Heart right ventricle (tissue), 16 donors: ENCODE data around the gene HOXD11. TPM values are rescaled to one million over a fixed set of nuclear protein-coding genes. Genes with fewer than 3 reads are reported as not detected.

Experiments used
- ATAC-seq, 8 donors: fragments of 200-7000 bp; cut with Tn5 transposase; one replicate each; pipeline ENCODE4 v1.9.1; 2020; ENCODE audit warnings: mild to moderate bottlenecking in 8 of 8, moderate library complexity in 8 of 8, moderate number of reproducible peaks in 1 of 8
- DNase-seq, 2 donors: peaks; one replicate each; pipeline ENCODE4 v3.0.0-alpha.2; 2020
- H3K27ac ChIP-seq, 10 donors: fragments of 200-600 bp; sonication (generic) in 2 of 10; one replicate each; pipeline versions ENCODE4 v1.5.0 to v1.8.0; 2020 to 2022; ENCODE audit warnings: mild to moderate bottlenecking in 3 of 10
- H3K27me3 ChIP-seq, 7 donors: fragments of 200-600 bp; one replicate each; pipeline ENCODE4 v1.8.0; 2021 to 2022; ENCODE audit warnings: mild to moderate bottlenecking in 2 of 7
- H3K36me3 ChIP-seq, 9 donors: fragments of 200-600 bp; sonication (generic) in 1 of 9; one replicate each; pipeline versions ENCODE4 v1.5.0 to v1.8.0; 2020 to 2022; ENCODE audit warnings: mild to moderate bottlenecking in 2 of 9
- H3K4me1 ChIP-seq, 9 donors: fragments of 200-600 bp; sonication (generic) in 1 of 9; one replicate each; pipeline versions ENCODE4 v1.5.0 to v1.8.0; 2020 to 2022; ENCODE audit warnings: mild to moderate bottlenecking in 4 of 9
- H3K4me3 ChIP-seq, 10 donors: fragments of 200-600 bp; sonication (generic) in 2 of 10; one replicate each; pipeline versions ENCODE4 v1.5.0 to v1.8.0; 2020 to 2022; ENCODE audit warnings: mild to moderate bottlenecking in 7 of 10, moderate library complexity in 2 of 10
- H3K9me3 ChIP-seq, 11 donors: fragments of 200-600 bp in 10 of 11; sonication (generic) in 2 of 11; one replicate each; pipeline versions ENCODE4 v1.5.0 to v1.8.0; 2013 to 2022; ENCODE audit warnings: mild to moderate bottlenecking in 2 of 11, control low read depth in 1 of 11, moderate library complexity in 1 of 11
- WGBS, 2 donors: extraction: QIAGEN DNeasy Blood & Tissue Kit; methylation state at CpG; one replicate each; pipeline ENCODE4 v1.1.7; 2013; ENCODE audit warnings: inconsistent platforms in 1 of 2; 5-methylcytosine and 5-hydroxymethylcytosine counted together
- intact Hi-C, 10 donors: fragments of 100-400 bp; cut with DNase I; formaldehyde crosslinking; loops; one replicate each; pipeline versions ENCODE4 v1.11.1 to v1.14.2; 2022
- polyA plus RNA-seq, 2 donors: library from polyadenylated mRNA; stranded (reverse); fragments of 200-250 nt; gene quantifications; one replicate each; pipeline ENCODE4 v1.2.3, GENCODE V29; 2013
- total RNA-seq, 10 donors: library from RNA; stranded (reverse); fragmentation: NEBNext Ultra II Directional in 3 of 10; extraction: Animal tissue kit (Norgen Biotek cat#: 25700) in 3 of 10; gene quantifications; one replicate each; pipeline versions ENCODE4 v1.2.1 to v1.2.4, GENCODE V29; 2021 to 2023
- TF ChIP-seq, protein P1 (sequence below), 9 donors: fragments of 200-600 bp; sonication (generic) in 2 of 9; IDR thresholded peaks; one replicate each; pipeline versions ENCODE4 v1.5.0 to v1.8.0; 2021 to 2022; ENCODE audit warnings: antibody characterized with exemption in 9 of 9, mild to moderate bottlenecking in 5 of 9, moderate library complexity in 1 of 9
- donor health status: Arrhythmogenic right ventricular cardiomyopathy.
- donor health status: ischemic (EF 13 %, LVEDD 7.1; RV severe dilation, severe dysfunction).
- donor health status: healthy with polysubstance abuse.
- donor health status: DM: no; HTN: yes; CAD: no.
- donor health status: DM: no; HTN: no; CAD: no.
- donor health status: ischemic (EF 25% LVEDD 6.9; RV normal size, moderate dysfunction).
- donor health status: ischemic (EF 25% LVEDD 5.7; RV mildly dilated, moderate dysfunction).
- donor health status: healthy.
- donor health status: DM: yes; HTN: yes; CAD: no.
- donor health status: Ischemic cardiomyopathy.
- donor health status: ischemic (EF 35%, LVEDD 5.7; RV mildly dilated, moderate dysfunction).
- donor health status: nonischemic (EF 11% LVEDD 7.7; RV severe dilation, severe dysfunction).
- donor health status: DM: yes; HTN: yes; CAD: no.
- donor health status: PGD.
- donor health status: ischemic (EF 29% LVEDD 5.4; RV normal size, mild dysfunction).
- donor health status: nonischemic (EF 23%, LVEDD 6.1; RV moderate dilation, normal function).

The HOXD11 gene
- total and polyA plus RNA-seq, 12 donors: not detected

DNA sequence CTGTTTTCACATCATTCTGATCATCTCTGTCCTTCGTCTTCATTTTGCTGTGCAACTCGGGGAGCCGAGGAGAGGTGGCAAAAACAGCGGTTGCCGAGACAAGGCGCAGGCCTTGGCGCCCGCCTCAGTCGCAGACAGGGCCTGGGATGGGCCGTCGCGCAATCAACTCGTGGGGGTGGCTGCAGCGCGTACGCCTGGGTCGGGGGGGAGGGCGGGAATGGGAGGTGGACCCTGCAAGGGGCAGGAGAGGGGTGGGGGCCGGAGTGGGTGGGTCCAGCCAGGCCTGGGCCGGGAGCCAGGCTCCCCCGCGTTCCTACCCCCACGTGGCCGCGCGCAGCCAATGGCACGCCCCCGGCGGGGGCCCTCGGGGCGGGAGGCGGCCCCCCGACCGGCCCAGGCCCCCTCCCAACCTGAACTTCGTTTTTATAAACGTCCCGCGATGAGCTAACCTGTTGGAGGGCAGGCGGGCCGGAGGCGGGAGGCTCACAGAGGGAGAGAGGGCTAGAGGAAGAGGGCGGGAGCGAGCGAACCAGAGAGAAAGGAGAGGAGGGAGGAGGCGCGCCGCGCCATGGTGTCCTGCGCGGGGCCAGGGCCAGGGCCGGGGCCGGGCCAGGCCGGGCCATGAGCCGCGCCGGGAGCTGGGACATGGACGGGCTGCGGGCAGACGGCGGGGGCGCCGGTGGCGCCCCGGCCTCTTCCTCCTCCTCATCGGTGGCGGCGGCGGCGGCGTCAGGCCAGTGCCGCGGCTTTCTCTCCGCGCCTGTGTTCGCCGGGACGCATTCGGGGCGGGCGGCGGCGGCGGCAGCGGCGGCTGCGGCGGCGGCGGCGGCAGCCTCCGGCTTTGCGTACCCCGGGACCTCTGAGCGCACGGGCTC, 14.6 kb upstream of the HOXD11 start, which contains the start of gene HOXD13:
HOXD13 (plus strand) TSS at position 452 of the 875 bp plus-strand sequence; CDS start at position 622, 170 bp downstream.
- Histone ChIP-seq H3K4me1 (peaks cover 0 to 32% (median 29%) of the 10 kb centered on the region in 9 donors), H3K27ac (no peak within 1 kb of the TSS), H3K36me3 (no peaks in the 10 kb centered on the region), H3K4me3 (peak within 1 kb of the TSS in 8 of 10 donors; percentile 11 to 33 (median 28)), H3K27me3 (peaks cover 61 to 100% (median 100%) of the 10 kb centered on the region in 7 donors), H3K9me3 (no peaks in the 10 kb centered on the region)
- TF ChIP-seq, protein P1, sequence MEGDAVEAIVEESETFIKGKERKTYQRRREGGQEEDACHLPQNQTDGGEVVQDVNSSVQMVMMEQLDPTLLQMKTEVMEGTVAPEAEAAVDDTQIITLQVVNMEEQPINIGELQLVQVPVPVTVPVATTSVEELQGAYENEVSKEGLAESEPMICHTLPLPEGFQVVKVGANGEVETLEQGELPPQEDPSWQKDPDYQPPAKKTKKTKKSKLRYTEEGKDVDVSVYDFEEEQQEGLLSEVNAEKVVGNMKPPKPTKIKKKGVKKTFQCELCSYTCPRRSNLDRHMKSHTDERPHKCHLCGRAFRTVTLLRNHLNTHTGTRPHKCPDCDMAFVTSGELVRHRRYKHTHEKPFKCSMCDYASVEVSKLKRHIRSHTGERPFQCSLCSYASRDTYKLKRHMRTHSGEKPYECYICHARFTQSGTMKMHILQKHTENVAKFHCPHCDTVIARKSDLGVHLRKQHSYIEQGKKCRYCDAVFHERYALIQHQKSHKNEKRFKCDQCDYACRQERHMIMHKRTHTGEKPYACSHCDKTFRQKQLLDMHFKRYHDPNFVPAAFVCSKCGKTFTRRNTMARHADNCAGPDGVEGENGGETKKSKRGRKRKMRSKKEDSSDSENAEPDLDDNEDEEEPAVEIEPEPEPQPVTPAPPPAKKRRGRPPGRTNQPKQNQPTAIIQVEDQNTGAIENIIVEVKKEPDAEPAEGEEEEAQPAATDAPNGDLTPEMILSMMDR (IDR thresholded peaks at IDR 0.05): no peak
- DNase-seq (no peak), ATAC-seq (peak in 2 of 8 donors; percentile 17 to 26)
- intact Hi-C loops: loop anchor here in 1 of 10 donors (5.0 kb wide), 1 partner anchor 405 kb away; no protein-coding TSS in a partner anchor
- 2 to 5% methylated on average over 41 to 95 of the region's 95 CpGs for WGBS, 2 donors

DNA sequence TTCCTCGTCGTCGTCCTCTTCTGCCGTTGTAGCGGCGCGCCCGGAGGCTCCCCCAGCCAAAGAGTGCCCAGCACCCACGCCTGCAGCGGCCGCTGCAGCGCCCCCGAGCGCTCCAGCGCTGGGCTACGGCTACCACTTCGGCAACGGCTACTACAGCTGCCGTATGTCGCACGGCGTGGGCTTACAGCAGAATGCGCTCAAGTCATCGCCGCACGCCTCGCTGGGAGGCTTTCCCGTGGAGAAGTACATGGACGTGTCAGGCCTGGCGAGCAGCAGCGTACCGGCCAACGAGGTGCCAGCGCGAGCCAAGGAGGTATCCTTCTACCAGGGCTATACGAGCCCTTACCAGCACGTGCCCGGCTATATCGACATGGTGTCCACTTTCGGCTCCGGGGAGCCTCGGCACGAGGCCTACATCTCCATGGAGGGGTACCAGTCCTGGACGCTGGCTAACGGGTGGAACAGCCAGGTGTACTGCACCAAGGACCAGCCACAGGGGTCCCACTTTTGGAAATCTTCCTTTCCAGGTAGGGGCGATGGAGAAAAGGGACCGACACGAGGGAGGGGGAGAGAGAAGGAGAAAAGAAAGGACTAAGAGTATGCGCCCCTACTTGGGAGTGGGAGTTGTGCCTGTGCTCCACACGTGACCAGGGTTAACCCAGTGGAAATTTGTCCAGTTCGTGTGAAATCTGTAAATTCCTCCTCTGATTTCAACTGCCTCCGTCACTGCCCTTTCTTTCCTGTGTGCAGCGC, 13.8 kb upstream of the HOXD11 start:
- Histone ChIP-seq H3K4me1 (peaks cover 0 to 32% (median 27%) of the 10 kb centered on the region in 9 donors), H3K4me3 (peak overlapping the region in 8 of 10 donors; percentile 11 to 33 (median 28)), H3K27me3 (peaks cover 61 to 100% (median 100%) of the 10 kb centered on the region in 7 donors), H3K9me3 (no peaks in the 10 kb centered on the region), H3K36me3 (no peaks in the 10 kb centered on the region), H3K27ac (no peak overlapping the region)
- DNase-seq (no peak), ATAC-seq (no peak)
- intact Hi-C loops: loop anchor here in 1 of 10 donors (5.0 kb wide), 1 partner anchor 406 kb away; no protein-coding TSS in a partner anchor
- 2 to 3% methylated on average over 53 of the region's 53 CpGs for WGBS, 2 donors
- TF ChIP-seq, protein P1 (IDR thresholded peaks at IDR 0.05): no peak

DNA sequence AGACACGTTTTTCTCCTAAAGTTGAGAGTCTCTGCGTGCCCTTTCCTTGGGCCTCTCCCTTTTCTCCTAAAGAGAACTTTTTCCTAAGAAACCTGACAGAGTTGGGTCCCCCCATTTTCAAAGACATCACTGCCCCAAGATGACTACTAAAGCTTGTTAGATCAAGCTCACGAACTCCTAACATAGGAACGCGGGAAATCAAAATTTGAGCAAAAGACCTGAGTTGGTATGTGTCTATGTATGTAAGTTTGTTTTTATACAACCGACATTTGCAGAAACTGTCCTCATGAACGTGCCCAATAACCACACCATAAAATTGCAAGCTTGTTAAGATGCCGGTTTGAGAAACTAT, 13.2 kb upstream of the HOXD11 start:
- intact Hi-C loops: loop anchor here in 2 of 10 donors (2.0 to 5.0 kb wide), 2 partner anchors 407 to 679 kb away; no protein-coding TSS in a partner anchor
- TF ChIP-seq, protein P1 (IDR thresholded peaks at IDR 0.05): no peak
- ATAC-seq: no peak
- no peaks in the 10 kb centered on the region for H3K36me3 ChIP-seq
- 6 to 7% methylated on average over 8 of the region's 8 CpGs for WGBS, 2 donors
- no peak overlapping the region for H3K27ac ChIP-seq
- no peaks in the 10 kb centered on the region for H3K9me3 ChIP-seq
- DNase-seq: no peak
- no peak overlapping the region for H3K4me3 ChIP-seq
- H3K4me1 ChIP-seq: peaks cover 0 to 31% (median 28%) of the 10 kb centered on the region in 9 donors
- peaks cover 67 to 100% (median 100%) of the 10 kb centered on the region in 7 donors for H3K27me3 ChIP-seq

DNA sequence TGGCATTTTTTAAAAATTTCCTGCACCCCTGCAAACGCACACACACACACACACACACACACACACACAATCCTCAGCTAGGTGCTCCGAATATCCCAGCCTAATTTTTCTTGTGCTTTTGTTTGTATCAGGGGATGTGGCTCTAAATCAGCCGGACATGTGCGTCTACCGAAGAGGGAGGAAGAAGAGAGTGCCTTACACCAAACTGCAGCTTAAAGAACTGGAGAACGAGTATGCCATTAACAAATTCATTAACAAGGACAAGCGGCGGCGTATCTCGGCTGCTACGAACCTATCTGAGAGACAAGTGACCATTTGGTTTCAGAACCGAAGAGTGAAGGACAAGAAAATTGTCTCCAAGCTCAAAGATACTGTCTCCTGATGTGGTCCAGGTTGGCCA, 12.7 kb upstream of the HOXD11 start:
- no peak overlapping the region for H3K27ac ChIP-seq

More for the DNA sequence above, 12.7 kb upstream of the HOXD11 start:
- no peaks in the 10 kb centered on the region for H3K9me3 ChIP-seq
- H3K27me3 ChIP-seq: peaks cover 65 to 100% (median 100%) of the 10 kb centered on the region in 7 donors
- peaks cover 0 to 32% (median 28%) of the 10 kb centered on the region in 9 donors for H3K4me1 ChIP-seq
- ATAC-seq (no peak), DNase-seq (no peak)
- WGBS, 2 donors: 4 to 8% methylated on average over 12 of the region's 12 CpGs
- intact Hi-C loops: loop anchor here in 2 of 10 donors (2.0 to 5.0 kb wide), 2 partner anchors 407 to 680 kb away; no protein-coding TSS in a partner anchor
- TF ChIP-seq, protein P1 (IDR thresholded peaks at IDR 0.05): no peak
- H3K36me3 ChIP-seq: no peaks in the 10 kb centered on the region
- no peak overlapping the region for H3K4me3 ChIP-seq
